Renal cortex interstitium (tissue), 11 donors: ENCODE results near the gene ERCC6L. TPM values are rescaled to one million over a fixed set of nuclear protein-coding genes. Genes with fewer than 3 reads are reported as not detected.
"Not testable (repeated sequence)": the region's sequence is repeated elsewhere in the genome, so short reads cannot be mapped to it uniquely, and the experiment has no call there.

Experiments used
- DNase-seq, 11 donors: peaks; one replicate each; pipeline ENCODE4 v3.0.0-alpha.2; 2013; ENCODE audit warnings: low read depth in 9 of 11, low spot score in 4 of 11; ENCODE audit errors: extremely low read depth in 1 of 11
- polyA plus RNA-seq, 3 donors: library from polyadenylated mRNA; unstranded; fragments of 120-200 nt; gene quantifications; one replicate each; pipeline ENCODE4 v1.2.1, GENCODE V29; 2013; ENCODE audit not compliant: insufficient read length in 3 of 3

ERCC6L gene
- polyA plus RNA-seq, 3 donors = 3.5 to 5.4 (median 4.9) TPM

DNA sequence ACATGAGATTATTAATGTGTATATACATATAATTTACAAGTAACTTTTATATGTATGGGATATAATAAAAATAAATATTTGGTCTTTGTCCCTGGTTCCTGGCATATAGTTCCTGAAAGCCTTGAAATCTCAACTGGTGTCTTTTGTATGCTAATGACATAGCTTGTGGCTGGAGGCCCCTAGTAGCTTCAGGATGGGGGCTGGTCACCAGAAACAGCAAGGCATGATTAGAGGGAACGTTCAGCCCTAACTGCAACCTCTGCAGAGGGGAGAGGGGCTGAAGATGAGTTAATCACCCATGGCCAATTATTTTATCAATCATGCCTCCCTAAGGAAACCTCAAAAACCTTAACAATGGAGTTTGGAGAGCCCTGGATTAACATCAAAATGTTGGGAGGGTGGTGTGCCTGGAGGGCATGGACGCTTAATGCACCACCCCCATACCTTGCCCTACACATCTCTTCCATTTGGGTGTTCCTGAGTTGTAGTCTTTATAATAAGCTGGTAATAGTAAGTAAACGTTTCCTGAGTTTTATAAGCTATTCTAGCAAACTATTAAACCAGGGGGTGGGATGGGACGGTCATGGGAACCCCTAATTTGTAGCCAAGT lies 35.9 kb downstream of the ERCC6L start:
- no peak for DNase-seq

DNA sequence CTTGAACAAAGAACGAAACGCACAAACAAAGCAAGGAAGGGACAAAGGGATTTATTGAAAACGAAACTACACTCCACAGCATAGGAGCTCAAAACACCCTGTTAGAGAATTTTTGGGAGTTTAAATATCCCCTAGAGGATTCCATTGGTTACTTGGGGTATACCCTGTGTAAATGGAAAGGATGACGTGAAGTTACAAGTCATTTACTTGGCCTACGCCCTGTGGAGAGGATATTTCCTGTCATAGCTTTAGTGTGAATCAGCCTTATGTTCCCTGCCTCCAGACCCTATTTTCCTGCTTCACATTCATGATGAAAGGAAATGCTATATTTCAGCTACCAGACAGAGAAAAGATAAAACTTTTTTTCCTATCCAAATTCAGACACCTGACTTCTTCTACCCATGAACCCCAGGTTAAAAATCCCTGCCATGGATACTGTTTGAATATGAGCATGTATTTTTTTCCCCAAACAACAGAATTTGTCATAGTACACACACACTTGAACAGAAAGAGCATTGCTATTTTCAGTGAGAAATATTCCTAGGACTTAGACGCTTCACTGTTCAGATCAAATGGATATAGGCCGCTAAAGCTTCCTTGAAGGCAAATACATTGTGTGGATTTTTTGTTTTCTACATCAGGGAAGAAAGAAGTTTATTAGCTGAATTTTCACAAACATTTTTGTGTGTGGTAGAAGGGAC lies 36.8 kb downstream of the ERCC6L start:
- DNase-seq = no peak

DNA sequence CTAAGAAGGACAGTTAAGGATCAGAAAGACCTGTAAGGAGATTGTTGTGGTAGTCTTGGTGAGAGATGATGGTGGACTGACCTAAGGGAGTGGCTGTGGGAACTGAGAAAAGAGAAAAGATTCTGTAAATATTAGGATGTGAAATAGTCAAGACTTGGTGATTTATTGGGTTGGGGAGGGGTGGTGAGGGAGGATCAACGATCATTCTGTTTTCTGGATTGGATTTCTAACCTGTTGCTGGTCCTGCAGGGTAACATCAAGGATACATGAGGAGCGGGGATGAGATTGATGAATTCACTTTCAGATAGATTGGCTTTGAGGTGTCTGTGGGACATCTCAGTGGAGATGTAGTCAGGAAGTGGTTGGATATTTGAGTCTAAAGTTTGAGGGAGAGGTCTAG lies 55.9 kb downstream of the ERCC6L start:
- no peak for DNase-seq

DNA sequence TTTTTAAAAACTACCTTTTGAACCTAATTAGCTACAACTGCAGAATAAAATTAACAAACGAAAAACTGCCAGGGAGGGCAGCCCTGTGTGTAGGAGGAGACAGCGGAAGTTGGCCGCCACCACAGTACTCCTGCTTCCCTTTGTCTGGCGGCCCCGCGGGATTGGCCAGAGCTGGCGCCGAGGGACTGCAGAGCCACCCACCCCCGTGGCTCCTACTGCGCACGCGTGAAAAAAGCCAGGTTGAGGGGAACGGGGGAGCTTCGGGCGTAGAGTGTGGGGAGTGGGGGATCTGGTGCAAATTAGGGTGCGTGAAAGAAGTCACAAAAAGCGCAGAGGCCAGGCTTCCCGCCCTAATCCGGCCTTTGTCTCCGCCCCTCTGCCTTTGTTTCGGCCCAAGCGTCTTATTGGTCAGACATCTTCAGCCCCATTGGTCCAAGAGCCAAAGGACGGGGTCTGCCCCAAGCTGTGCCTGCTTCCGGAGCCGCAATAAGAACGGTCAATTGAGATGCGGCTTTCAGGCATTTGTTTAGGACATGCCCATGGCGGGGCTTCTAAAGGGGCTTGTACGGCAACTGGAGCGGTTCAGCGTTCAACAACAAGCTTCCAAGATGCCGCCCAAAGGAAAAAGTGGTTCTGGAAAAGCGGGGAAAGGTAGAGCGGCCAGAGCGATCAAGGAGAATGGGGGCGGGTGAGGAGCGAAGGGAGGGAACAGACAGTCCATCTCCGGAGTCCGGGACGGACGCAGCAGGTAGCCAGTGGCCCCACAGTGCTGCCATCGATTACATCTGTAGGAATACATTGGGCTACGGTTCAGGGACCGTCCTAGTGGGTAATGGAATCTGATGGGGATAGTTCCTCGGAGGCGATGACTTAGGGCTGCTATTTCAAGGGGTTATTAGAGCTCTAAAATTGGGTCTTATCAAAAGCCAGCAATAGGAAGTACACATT lies 57.4 kb downstream of the ERCC6L start, which contains the start of gene PIN4:
TSS of gene PIN4 (plus strand) at position 580 of the 948 bp plus-strand sequence. CDS start at position 609, 29 bp downstream.
- DNase-seq = peak; percentile 78 to 96 (median 88)

DNA sequence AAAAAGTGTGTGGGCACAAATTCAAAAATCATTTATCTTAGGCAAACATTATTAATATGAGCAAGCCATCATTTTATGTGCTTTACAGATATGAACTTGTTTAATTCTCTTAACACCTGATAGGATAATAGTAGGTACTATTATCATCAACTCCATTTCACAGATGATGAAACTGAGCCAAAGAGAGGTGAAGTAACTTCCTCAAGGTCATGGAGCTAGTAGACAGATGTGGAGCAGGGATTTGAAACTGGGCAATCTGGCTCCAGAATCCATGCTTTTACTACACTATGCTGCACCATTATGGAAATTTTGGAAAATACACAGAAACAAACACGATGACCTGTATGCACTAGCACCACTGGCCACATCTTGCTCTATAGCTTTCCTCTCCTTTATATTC lies 58.3 kb downstream of the ERCC6L start:
- DNase-seq = no peak

DNA sequence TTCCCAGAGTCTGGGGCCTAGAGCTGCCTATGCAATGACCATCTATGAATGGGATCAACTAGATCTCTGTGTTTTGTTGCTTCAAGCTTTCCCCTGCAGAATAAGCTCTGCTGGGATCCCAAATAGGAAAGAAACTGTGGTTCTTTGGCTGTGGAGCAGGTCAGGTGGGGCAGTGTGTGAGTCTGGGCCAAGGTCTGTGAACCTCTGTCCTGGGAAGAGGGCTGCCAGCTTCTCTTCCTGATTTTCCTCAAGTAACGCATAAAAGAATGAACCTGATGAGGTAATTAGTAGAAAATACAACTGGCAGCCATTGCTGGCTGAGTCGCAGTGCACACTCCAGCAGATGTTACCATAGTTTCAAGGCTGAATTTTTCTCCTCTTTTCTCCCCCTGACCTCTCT lies 61.8 kb downstream of the ERCC6L start:
- DNase-seq = no peak

DNA sequence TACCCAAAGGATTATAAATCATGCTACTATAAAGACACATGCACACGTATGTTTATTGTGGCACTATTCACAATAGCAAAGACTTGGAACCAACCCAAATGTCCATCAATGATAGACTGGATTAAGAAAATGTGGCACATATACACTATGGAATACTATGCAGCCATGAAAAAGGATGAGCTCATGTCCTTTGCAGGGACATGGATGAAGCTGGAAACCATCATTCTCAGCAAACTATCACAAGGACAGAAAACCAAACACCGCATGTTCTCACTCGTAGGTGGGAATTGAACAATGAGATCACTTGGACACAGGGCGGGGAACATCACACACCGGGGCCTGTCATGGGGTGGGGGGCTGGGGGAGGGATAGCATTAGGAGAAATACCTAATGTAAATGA lies 62.5 kb downstream of the ERCC6L start:
- DNase-seq = not testable (repeated sequence)

DNA sequence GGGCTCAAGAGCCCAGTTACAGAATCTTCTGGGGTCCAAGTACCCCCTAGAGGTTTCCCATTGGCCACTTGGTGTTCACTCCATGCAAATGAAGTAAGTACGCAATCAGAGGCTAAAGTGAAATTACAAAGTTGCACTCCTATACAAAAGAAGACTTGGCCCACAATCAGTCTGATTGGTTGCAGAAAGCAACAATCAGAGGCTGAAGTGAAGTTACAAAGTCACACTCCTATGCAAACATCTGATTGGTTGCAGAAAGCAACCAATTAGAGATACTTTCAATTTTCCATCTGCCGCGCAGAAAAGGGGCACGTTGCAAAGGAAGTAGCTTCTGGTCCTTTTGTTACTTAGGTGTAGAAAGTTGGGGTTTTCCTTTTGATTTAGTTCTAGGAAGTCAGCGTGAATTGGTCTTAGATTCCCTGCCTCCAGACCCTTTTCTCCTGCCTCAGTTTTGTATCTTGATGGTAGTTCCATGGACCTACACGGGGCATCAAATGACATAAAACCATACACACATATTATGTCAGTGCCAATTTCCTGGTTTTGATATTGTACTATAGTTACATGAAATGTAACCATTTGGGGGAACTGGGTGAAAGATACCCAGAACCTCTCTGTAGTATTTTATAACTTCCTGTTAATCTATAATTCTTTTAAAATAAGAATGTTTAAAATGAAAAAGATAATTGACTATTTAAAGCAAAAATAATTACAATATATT lies 69.7 kb downstream of the ERCC6L start:
- no peak for DNase-seq

DNA sequence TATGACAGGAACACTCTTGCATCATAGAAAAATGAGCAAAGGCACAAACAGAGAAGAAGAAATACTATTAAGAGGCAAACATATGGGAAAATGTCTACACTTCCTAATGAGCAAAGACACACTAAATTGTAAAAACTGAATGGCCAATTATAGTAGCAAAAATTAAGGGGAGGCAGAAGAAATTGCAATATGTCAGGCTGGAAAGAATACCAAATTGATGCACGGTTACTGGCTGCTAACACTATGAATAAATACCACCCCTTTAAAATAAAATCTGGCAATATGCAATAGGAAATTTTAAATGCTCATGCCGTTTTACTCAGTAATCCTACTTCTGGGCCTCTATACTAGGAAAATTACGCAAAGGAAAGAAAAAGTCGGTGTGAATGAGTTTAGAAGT lies 73.3 kb downstream of the ERCC6L start:
- DNase-seq = no peak

DNA sequence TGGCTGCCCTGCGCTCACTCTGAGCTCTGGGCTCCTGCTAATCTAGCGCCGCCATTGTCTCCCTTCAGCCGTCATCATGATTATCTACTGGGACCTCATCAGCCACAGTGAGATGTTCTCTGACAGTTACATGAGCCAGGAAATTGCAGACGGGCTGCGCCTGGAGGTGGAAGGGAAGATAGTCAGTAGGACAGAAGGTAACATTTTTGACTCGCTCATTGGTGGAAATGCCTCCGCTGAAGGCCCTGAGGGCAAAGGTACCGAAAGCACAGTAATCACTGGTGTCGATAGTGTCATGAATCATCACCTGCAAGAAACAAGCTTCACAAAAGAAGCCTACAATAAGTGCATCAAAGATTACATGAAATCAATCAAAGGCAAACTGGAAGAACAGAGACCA lies 79.1 kb downstream of the ERCC6L start:
- no peak for DNase-seq

DNA sequence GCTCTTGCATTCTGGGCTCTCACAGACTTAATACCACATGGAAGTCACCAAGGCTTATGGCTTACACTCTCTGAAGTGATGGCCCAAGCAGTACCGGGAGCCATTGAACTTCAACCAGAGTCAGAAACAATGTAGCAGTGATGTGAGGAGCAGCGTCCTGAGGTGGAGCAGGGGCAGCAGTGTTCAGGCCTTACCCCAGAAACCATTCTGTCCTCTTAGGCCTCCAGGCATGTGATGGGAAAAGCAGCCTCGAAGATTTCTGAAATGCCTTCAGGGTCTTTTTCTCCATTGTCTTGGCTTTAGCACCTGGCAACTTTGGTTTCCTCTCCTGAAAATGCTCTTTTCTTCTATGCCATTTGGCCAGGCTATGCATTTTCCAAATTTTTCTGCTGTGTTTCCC lies 80.1 kb downstream of the ERCC6L start:
- no peak for DNase-seq

Other genes starting within 250 kb of the ERCC6L start
- gene RTL5, start 107.1 kb downstream of the ERCC6L start, polyA plus RNA-seq = 10 to 100 TPM; 21.4 to 24.6 (median 22.1) TPM
- 10 to 100 TPM; 48.9 to 62.4 (median 60.0) TPM for gene PIN4, start 57.3 kb downstream of the ERCC6L start, polyA plus RNA-seq
- 1,000 to 10,000 TPM; 1,609 to 2,099 (median 1,655) TPM for gene RPS4X, start 38.2 kb upstream of the ERCC6L start, polyA plus RNA-seq
- 10 to 100 TPM; 10.2 to 16.9 (median 13.4) TPM for gene CITED1, start 66.9 kb upstream of the ERCC6L start, polyA plus RNA-seq